Trophoblast cell (in vitro differentiated cells and primary cell): ENCODE measurements around the gene FBN3.

Experiments
- DNase-seq, 2 donors: peaks; one replicate each; pipeline ENCODE4 v3.0.0-alpha.2; 2016
- H2AFZ ChIP-seq: 2 replicates; pipeline ENCODE4 v1.6.1; 2013; ENCODE audit warnings: low read length, moderate library complexity, mild to moderate bottlenecking; ENCODE audit not compliant: insufficient read depth, poor library complexity
- H2AK5ac ChIP-seq: 2 replicates; pipeline ENCODE4 v1.6.1; 2013; ENCODE audit warnings: mild to moderate bottlenecking, low read length
- H2BK120ac ChIP-seq: 2 replicates; pipeline ENCODE4 v1.6.1; 2013; ENCODE audit warnings: low read length, mild to moderate bottlenecking, moderate library complexity; ENCODE audit not compliant: insufficient read depth, poor library complexity
- H2BK12ac ChIP-seq: 2 replicates; pipeline ENCODE4 v1.6.1; 2013; ENCODE audit warnings: mild to moderate bottlenecking, low read length, moderate library complexity
- H2BK5ac ChIP-seq: 2 replicates; pipeline ENCODE4 v1.6.1; 2013; ENCODE audit warnings: low read length, low read depth, moderate library complexity, mild to moderate bottlenecking; ENCODE audit not compliant: poor library complexity
- H3K14ac ChIP-seq: 2 replicates; pipeline ENCODE4 v1.6.1; 2013; ENCODE audit warnings: mild to moderate bottlenecking, low read length
- H3K18ac ChIP-seq: 2 replicates; pipeline ENCODE4 v1.6.1; 2013; ENCODE audit warnings: mild to moderate bottlenecking, low read length
- H3K23ac ChIP-seq: 2 replicates; pipeline ENCODE4 v1.6.1; 2013; ENCODE audit warnings: low read length
- H3K27ac ChIP-seq: 2 replicates; pipeline ENCODE4 v1.5.1; 2013; ENCODE audit warnings: low read depth, mild to moderate bottlenecking, inconsistent platforms, low read length, moderate library complexity
- H3K27me3 ChIP-seq: 2 replicates; pipeline ENCODE4 v1.6.1; 2013; ENCODE audit warnings: inconsistent platforms, mild to moderate bottlenecking, low read length, moderate library complexity; ENCODE audit not compliant: insufficient read depth
- H3K36me3 ChIP-seq, 2 experiments: 1 replicate in 1 of 2; 2 replicates in 1 of 2; pipeline ENCODE4 v1.6.1; 2013; ENCODE audit warnings: low read length in 2 of 2, mild to moderate bottlenecking in 2 of 2, moderate library complexity in 1 of 2; ENCODE audit not compliant: insufficient read depth in 2 of 2, control insufficient read depth in 1 of 2
- H3K4ac ChIP-seq: 2 replicates; pipeline ENCODE4 v1.6.1; 2013; ENCODE audit warnings: low read depth, mild to moderate bottlenecking, low read length, moderate library complexity
- H3K4me1 ChIP-seq, 2 experiments: 1 replicate in 1 of 2; 2 replicates in 1 of 2; pipeline ENCODE4 v1.6.1; 2013; ENCODE audit warnings: low read length in 2 of 2, mild to moderate bottlenecking in 2 of 2, moderate library complexity in 1 of 2; ENCODE audit not compliant: insufficient read depth in 2 of 2, control insufficient read depth in 1 of 2
- H3K4me2 ChIP-seq: 2 replicates; pipeline ENCODE4 v1.6.1; 2013; ENCODE audit warnings: inconsistent platforms, mild to moderate bottlenecking, low read length, moderate library complexity
- H3K4me3 ChIP-seq: 2 replicates; pipeline ENCODE4 v1.5.1; 2013; ENCODE audit warnings: mild to moderate bottlenecking, low read depth, low read length, inconsistent platforms
- H3K79me1 ChIP-seq: one replicate; pipeline ENCODE4 v1.6.1; 2013; ENCODE audit warnings: low read length
- H3K79me2 ChIP-seq: 2 replicates; pipeline ENCODE4 v1.6.1; 2013; ENCODE audit warnings: low read length, mild to moderate bottlenecking; ENCODE audit not compliant: control insufficient read depth, insufficient read depth, poor library complexity
- H3K9ac ChIP-seq: 2 replicates; pipeline ENCODE4 v1.6.1; 2013; ENCODE audit warnings: mild to moderate bottlenecking, low read length
- H3K9me3 ChIP-seq: 2 replicates; pipeline ENCODE4 v1.6.1; 2013; ENCODE audit warnings: low read depth, mild to moderate bottlenecking, control low read depth, inconsistent platforms, low read length; ENCODE audit not compliant: insufficient read depth
- H4K12ac ChIP-seq: 2 replicates; pipeline ENCODE4 v1.6.1; 2013; ENCODE audit warnings: low read depth, mild to moderate bottlenecking, low read length, moderate library complexity
- H4K8ac ChIP-seq: 2 replicates; pipeline ENCODE4 v1.6.1; 2013; ENCODE audit warnings: low read depth, mild to moderate bottlenecking, low read length, moderate library complexity
- H4K91ac ChIP-seq: one replicate; pipeline ENCODE4 v1.6.1; 2013; ENCODE audit warnings: low read depth, mild to moderate bottlenecking, low read length, moderate library complexity
- WGBS: extraction: QIAGEN DNeasy Blood & Tissue Kit; methylation state at CpG from one replicate; pipeline ENCODE4 v1.1.7; 2013; ENCODE audit warnings: missing lambda C conversion rate; ENCODE audit not compliant: insufficient read length, insufficient coverage; ENCODE audit errors: extremely low coverage; 5-methylcytosine and 5-hydroxymethylcytosine counted together

The FBN3 gene

GRCh38 chr19:8046569-8047165 lies 102.7 kb downstream of the FBN3 start:
- H3K9me3 ChIP-seq: peaks cover 5% of the 10 kb centered on the region
- H3K23ac ChIP-seq: no peak overlapping the region
- H3K9ac ChIP-seq: no peak overlapping the region
- H2AFZ ChIP-seq: no peak overlapping the region
- H3K14ac ChIP-seq: no peak overlapping the region
- H3K4me2 ChIP-seq: no peak overlapping the region
- no peak overlapping the region for H2BK12ac ChIP-seq
- no peak overlapping the region for H3K4ac ChIP-seq
- peaks cover 3 to 5% of the 10 kb centered on the region in 2 experiments for H3K4me1 ChIP-seq
- H3K79me1 ChIP-seq: no peaks in the 10 kb centered on the region
- no peak overlapping the region for H4K8ac ChIP-seq
- no CpG with 5 or more reads among the region's 3 CpGs for WGBS
- H3K27me3 ChIP-seq: no peaks in the 10 kb centered on the region
- no peak overlapping the region for H3K4me3 ChIP-seq
- no peak for DNase-seq
- H3K18ac ChIP-seq: no peak overlapping the region
- H2AK5ac ChIP-seq: no peak overlapping the region
- H3K27ac ChIP-seq: no peak overlapping the region
- no peaks in the 10 kb centered on the region for H3K36me3 ChIP-seq
- H2BK120ac ChIP-seq: no peak overlapping the region
- H2BK5ac ChIP-seq: no peak overlapping the region
- no peak overlapping the region for H4K12ac ChIP-seq
- H3K79me2 ChIP-seq: peaks cover 2% of the 10 kb centered on the region
- H4K91ac ChIP-seq: no peak overlapping the region

- H3K4me2 ChIP-seq: no peak overlapping the region
- no peaks in the 10 kb centered on the region for H3K79me1 ChIP-seq
- H4K8ac ChIP-seq: no peak overlapping the region
- H3K4me1 ChIP-seq: peaks cover 3 to 5% of the 10 kb centered on the region in 2 experiments
- no peak overlapping the region for H3K23ac ChIP-seq
- H2AK5ac ChIP-seq: no peak overlapping the region
- no peak overlapping the region for H3K4me3 ChIP-seq
- H2BK12ac ChIP-seq: no peak overlapping the region
- H2BK120ac ChIP-seq: no peak overlapping the region
- no peak overlapping the region for H4K12ac ChIP-seq
- H2AFZ ChIP-seq: no peak overlapping the region
- no peak overlapping the region for H3K14ac ChIP-seq
- no peak overlapping the region for H3K27ac ChIP-seq
- no peak overlapping the region for H3K4ac ChIP-seq
- H3K9me3 ChIP-seq: peaks cover 5% of the 10 kb centered on the region
- no peak overlapping the region for H4K91ac ChIP-seq
- no peaks in the 10 kb centered on the region for H3K36me3 ChIP-seq
- peaks cover 2% of the 10 kb centered on the region for H3K79me2 ChIP-seq
- DNase-seq: peak; percentile 68 to 73
- no CpG with 5 or more reads among the region's 10 CpGs for WGBS
- no peak overlapping the region for H3K9ac ChIP-seq
- no peaks in the 10 kb centered on the region for H3K27me3 ChIP-seq
- H2BK5ac ChIP-seq: no peak overlapping the region
- no peak overlapping the region for H3K18ac ChIP-seq
Measured at GRCh38 chr19:8045872-8046568, 103.4 kb downstream of the FBN3 start.

GRCh38 chr19:8044018-8044417 lies 105.4 kb downstream of the FBN3 start:
- Histone ChIP-seq H2BK120ac (no peak overlapping the region), H3K79me1 (no peaks in the 10 kb centered on the region), H3K23ac (no peak overlapping the region), H2BK5ac (no peak overlapping the region), H4K12ac (no peak overlapping the region), H3K79me2 (no peaks in the 10 kb centered on the region), H4K8ac (no peak overlapping the region), H3K4ac (no peak overlapping the region), H3K14ac (no peak overlapping the region), H3K4me1 (no peaks in the 10 kb centered on the region), H2AK5ac (no peak overlapping the region), H3K9ac (no peak overlapping the region), H3K4me2 (no peak overlapping the region), H3K9me3 (peaks cover 3% of the 10 kb centered on the region), H3K18ac (no peak overlapping the region), H2AFZ (no peak overlapping the region), H2BK12ac (no peak overlapping the region), H3K27me3 (no peaks in the 10 kb centered on the region), H3K4me3 (peak overlapping the region; percentile 37), H4K91ac (no peak overlapping the region), H3K36me3 (no peaks in the 10 kb centered on the region), H3K27ac (no peak overlapping the region)
- DNase-seq: no peak
- WGBS: no CpG with 5 or more reads among the region's 10 CpGs

- Histone ChIP-seq H3K4me3 (no peak overlapping the region), H3K36me3 (no peaks in the 10 kb centered on the region), H2BK5ac (no peak overlapping the region), H3K4ac (no peak overlapping the region), H3K9me3 (peaks cover 5% of the 10 kb centered on the region), H2AFZ (no peak overlapping the region), H3K79me2 (no peaks in the 10 kb centered on the region), H3K27ac (no peak overlapping the region), H3K4me2 (no peak overlapping the region), H2AK5ac (no peak overlapping the region), H3K23ac (no peak overlapping the region), H4K91ac (no peak overlapping the region), H3K14ac (no peak overlapping the region), H4K8ac (no peak overlapping the region), H3K27me3 (no peaks in the 10 kb centered on the region), H4K12ac (no peak overlapping the region), H3K9ac (no peak overlapping the region), H2BK120ac (no peak overlapping the region), H3K79me1 (no peaks in the 10 kb centered on the region), H3K18ac (no peak overlapping the region), H3K4me1 (no peaks in the 10 kb centered on the region), H2BK12ac (no peak overlapping the region)
- DNase-seq: no peak
- WGBS: no CpG with 5 or more reads among the region's 9 CpGs
Measured at GRCh38 chr19:8042900-8043299, 106.5 kb downstream of the FBN3 start.
